ENCODE measurements around the gene TMEM176A. TPM values are rescaled to one million over a fixed set of nuclear protein-coding genes. Genes with fewer than 3 reads are reported as not detected.
A peak's percentile ranks its signal among the peaks of the same experiment; 100 is the strongest.
"Not testable (repeated sequence)": the region's sequence is repeated elsewhere in the genome, so short reads cannot be mapped to it uniquely, and the experiment has no call there.

The TMEM176A gene, protein sequence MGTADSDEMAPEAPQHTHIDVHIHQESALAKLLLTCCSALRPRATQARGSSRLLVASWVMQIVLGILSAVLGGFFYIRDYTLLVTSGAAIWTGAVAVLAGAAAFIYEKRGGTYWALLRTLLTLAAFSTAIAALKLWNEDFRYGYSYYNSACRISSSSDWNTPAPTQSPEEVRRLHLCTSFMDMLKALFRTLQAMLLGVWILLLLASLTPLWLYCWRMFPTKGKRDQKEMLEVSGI
- total RNA-seq (2014; rRNA removed; shearing (Covaris generic)): 0.39 and 0.79 TPM in 2 replicates

DNA sequence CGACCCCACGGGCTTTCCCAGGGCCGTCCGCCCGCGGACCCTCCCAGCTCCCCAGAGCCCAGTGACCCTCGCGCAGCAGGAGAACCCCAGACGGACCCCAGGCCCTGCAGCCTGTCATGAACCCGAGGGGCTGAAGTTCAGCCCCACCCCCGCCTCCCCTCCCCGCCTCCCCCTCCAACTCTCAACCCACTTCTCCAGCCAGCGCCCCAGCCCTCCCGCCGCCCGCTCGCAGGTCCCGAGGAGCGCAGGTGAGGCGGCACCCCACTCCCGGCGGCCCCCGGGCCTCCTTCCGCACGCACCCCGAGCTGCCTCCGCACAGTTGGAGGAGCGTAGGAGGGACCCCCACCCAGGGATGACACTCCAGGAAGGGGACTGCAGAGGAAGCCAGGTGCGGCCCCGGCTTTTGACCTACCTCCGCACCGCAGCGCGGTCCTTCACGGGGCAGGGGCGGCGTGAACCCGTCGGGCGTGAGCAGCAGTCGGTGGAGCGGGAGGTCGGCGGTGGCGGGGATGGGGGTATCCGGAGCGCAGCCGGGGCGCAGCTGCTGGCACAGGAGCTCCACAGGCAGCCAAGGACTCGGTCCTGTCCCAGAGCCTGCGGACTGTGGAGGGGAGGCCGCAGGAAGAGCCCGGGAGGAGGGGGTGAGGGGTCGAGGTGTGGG, at the start of gene TMEM176A:
Gene TMEM176A, plus strand, starts transcription at position 189 of the 661 bp plus-strand sequence. CDS start 782 bp downstream, outside the sequence.
- no peak for DNase-seq (ENCODE audit: low spot score)

DNA sequence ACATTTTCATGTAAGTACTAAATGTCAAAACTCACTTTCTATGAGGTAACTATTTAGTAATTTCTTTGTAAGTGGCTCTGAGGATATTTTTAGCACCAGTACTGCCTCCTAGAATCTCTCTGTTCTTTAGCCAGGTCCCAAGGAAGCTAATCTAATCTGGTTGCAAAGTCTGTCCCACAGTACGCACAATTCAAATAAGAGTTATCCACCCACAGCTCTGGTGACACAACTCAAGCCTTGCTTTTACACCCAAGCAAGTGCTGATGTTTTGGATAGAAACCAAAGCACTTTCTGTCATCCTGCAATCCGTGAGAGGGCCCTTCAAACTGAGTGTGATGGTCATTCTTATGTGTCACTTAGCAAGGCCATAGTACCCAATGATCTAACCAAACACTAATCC, 48.9 kb upstream of the TMEM176A start:
- no peak for DNase-seq (ENCODE audit: low spot score)

DNA sequence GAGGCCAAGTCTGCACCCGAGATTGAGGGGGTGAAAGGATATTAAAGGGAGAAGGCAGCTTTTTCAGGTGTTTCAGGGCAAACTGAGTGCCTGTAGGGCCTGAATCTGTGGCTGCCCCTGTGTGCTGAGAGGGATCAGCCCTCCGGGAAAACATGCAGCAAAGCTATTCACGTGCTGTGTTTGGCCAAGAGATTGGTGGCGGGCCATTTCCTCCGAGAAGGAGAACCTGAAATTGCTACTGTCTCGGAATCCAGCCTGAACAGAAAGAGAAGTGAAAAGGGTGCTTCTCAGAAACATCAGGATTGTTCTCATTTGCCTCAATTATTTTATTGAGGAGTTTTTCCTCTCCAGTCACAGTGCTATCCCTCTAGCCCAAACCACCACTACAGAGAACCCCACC, 47.3 kb upstream of the TMEM176A start:
- DNase-seq (ENCODE audit: low spot score): no peak

DNA sequence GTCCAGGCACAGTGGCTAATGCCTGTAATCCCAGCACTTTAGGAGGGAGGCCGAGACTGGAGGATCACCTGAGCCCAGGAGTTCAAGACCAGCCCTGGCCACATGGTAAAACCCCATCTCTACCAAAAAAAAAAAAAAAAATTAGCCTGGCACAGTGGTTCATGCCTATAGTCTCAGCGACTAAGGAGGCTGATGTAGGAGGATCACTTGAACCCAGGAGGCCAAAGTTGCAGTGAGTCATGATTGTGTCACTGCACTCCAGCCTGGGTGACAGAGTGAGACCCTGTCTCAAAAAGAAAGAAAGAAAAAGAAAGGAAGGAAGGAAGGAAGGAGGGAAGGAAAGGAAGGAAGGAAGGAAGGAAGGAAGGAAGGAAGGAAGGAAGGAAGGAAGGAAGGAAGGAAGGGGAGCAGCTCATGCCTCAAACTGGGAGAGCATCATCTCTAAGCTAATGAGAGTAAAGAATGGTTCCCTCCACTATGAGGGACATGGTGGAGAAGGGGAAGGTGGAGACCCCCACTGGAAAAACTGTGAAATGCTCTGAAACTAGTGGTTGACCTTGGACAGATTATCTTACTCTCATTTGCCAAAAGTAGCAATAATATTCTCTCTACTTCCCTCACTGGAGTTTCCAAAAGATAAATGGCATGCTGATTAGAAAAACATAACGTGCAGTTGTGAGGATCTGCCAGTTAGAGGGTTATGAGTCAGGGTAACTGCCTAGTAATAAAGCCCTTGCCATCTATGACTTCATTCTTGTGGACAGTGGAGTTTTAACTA, 46.6 kb upstream of the TMEM176A start:
- peak; percentile 23 for DNase-seq (ENCODE audit: low spot score)

DNA sequence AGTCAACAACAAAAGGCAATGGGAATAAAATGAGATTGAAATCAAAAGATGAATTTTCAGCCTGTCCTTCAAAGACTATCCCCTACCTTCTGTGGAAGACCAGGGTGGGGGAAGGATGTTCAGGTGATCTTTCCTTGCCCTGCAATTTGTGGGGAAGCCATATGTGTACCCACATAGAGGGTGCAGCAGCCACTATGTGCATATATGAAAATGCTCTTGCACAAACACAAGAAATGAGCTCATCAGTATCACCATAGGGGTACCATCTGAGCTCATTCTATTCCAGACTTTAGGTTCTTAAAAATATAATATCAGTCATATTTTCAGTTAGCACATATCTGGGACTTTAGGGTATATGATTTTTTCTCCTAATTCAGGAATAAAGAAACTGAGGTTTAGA, 45.6 kb upstream of the TMEM176A start:
- DNase-seq (ENCODE audit: low spot score): no peak

DNA sequence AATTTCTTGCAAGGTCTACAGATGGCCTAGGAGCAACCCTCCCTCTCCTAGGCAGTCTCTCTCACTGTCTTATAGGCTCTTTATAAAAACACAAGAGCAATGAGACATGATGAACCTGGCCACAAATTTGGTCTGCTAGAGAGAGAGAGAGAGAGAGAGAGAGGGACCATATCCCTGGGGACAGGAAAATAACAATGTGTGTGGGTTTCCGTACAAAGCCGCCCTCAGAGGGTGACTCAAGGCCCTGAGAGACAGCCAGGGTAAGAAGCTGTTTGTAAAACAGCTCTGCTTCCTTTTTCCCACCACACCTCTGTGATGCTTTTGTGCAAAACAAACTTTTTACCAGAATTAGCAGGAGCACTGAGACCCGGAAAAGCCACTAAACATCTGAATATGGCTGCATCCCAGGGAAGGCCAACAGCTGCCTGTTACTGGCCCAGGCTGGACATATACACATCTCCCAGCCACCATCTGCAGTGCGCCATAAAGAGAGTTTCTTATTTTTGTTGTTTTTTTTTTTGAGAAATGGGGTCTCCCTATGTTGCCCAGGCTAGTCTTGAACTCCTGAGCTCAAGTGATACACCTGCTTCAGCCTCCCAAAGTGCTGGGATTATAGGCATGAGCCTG, 45.0 kb upstream of the TMEM176A start:
- no peak for DNase-seq (ENCODE audit: low spot score)

DNA sequence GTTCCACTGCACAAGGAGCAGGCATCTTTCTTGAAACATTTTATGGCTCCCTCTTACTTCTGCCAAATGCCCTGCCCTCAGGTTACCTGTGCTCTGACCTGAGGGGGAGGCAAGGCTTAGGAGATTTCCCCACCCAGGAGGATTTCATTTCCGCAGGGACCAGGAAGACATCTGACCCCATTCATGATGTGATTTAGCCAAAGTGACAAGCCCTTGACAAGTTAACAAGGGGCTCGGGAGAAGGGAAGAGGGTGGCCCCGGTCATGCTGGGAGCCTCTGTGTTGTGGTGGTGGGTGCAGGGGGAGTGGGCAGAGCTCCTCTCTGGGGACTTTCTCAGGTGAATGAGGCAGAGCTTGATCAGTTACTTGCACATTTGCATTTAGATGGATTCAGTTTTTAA, 44.4 kb upstream of the TMEM176A start:
- DNase-seq (ENCODE audit: low spot score): no peak

DNA sequence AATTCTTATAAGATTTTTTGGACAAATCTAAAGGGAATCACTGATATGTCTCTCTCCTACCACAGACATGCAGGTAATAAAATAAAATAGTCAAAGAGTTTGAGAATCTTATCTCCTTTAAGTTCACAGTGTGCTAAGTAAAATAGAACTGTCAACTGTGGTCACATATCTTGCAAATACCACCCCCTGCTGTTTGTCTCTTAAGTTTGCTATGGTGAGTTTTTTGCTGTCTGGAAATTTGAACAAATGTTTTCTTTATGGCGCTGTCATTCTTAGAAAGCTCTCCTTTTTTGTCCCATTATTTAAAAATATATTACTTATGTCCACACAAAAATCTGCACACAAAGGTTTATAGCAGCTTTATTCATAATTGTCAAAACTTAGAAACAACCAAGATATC, 43.7 kb upstream of the TMEM176A start:
- peak; percentile 44 for DNase-seq (ENCODE audit: low spot score)

DNA sequence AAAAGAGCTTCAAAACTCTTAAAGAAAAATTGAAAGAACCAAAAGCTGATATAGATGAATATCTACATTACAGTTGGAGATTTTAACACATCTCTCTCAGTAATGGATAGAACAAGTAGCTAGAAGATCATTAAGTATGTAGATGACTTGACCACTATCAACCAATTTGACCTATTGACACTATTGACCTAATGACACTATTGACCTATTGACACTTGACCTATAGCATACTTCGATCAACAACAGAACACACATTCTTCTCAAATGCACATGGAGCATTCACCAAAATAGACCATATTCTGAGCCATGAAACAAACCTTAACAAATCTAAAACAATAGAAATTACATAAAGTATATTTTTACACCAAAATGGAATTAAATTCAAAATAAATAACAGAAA, 41.1 kb upstream of the TMEM176A start:
- no peak for DNase-seq (ENCODE audit: low spot score)

DNA sequence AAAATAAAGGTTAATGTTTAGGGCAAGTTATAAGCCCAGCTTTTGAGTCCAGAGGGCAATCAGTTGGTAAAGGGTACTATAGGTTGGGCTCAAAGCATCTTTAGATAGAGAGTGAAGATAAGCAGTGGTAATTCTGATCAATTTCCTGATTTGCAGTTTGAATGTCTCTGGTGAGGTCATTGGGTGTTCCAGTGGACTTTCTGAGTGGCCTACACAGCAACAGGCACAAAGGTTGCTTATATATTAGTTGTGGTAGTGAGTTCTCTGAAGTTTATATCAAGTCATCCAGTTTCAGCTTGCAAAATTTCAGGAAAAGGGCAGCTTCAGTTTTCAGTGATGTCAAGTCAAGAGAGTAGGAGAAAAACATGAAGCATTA, 34.2 kb upstream of the TMEM176A start:
- no peak for DNase-seq (ENCODE audit: low spot score)

DNA sequence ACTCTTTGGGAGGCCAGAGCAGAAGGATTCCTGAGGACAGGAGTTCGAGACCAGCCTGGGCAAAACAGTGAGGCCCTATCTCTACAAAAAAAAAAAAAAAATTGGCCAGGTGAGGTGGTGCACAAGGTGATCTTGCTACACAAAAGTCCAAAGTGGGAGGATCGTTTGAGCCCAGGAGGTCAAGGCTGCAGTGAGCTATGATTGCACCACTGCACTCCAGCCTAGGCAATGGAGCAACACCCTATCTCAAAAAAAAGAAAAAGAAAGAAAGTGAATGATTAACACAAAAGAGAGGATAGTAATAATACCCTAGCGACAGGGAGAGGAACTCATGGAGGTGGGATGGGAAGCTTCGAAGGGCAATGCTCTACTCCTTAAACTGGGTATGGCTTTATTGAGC, 30.8 kb upstream of the TMEM176A start:
- DNase-seq (ENCODE audit: low spot score): no peak

DNA sequence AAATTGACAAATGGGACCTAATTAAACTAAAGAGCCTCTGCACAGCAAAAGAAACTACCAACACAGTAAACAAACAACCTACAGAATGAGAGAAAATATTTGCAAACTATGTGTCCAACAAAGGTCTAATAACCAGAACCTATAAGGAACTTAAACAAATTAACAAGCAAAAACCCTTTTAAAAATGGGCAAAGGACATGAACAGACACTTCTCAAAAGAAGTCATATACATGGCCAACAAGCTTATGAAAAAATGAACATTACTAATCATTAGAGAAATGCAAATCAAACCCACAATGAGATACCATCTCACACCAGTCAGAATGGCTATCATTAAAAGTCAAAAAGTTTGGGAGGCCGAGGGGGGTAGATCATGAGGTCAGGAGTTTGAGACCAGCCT, 26.4 kb upstream of the TMEM176A start:
- DNase-seq (ENCODE audit: low spot score): not testable (repeated sequence)

DNA sequence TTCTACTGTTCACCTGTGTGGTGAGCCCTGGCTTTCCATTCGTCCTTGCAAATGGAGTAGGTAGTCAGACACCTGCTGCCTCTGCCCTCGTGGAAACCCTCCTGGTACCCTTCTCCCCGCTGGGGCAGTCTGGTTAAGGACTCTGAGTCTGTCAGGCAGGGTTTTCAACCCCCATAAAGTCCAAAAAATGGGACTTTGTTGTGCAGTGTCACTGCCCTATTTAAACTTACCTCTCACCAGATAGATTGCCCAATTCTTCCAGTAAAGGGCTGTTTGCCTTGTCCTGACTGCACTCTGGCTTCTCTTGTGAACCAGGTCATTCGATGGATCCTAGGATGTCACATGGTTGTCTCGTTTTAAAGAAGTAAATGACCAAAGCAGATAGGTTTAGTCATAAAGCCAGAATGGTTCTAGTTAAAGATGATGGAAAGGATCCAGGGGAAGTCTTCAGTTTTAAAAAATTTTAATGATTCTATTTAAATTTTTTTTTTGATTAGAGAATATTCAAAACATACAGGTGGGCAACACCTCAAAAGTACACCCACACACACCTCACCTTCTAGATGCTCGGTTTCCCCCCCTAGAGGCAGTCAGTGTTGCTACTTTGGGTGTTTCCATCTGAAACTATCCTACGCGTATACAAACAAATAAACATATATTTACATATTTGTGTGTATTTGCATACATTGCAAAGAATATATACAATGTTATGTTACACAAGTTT, 22.4 kb upstream of the TMEM176A start:
- no peak for DNase-seq (ENCODE audit: low spot score)

DNA sequence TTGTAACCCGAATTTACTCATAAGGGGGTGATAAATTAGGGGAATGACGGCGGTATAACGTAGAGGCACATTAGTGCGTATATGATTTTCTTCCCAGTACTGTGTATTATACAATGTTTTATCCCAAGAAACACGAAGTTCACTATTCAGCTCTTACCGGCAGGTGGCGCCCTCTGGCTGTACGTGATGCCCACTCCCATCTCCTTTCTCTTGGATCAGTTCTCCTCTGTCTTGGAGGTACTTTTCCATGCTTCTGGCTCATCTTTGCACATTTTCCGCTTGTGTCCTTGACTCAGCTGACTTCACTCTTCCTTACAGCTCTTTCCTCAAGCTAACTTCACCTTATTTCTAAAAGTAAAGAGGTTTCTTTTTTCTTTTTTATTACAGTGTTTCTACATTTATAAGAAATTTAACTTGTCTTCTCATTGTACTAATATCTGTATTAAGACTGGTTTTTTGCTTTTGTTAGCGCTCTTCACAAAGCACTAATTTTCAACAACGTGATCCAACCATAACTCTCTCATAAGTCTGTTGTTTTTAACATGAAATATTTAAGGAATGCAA, 21.7 kb upstream of the TMEM176A start:
- peak; percentile 98 for DNase-seq (ENCODE audit: low spot score)

DNA sequence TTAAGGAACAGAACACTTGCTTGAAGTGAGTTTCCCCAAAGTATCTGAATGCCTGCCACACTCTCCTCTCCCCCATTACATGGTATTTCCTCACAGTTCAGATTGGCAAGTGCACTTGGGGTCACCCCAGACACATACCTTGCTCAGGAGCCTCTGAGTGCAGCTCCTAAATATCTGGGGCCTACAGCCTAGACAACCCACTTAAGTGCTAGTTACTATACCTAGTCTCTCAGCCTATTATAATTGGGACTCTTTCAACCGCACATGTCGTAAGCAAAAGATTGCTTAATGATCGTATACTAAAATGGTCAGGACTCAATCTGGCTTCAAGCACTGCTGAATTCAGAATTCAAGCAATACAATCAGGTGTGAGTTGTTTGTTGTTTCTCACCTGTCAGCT, 20.3 kb upstream of the TMEM176A start:
- DNase-seq (ENCODE audit: low spot score): no peak

DNA sequence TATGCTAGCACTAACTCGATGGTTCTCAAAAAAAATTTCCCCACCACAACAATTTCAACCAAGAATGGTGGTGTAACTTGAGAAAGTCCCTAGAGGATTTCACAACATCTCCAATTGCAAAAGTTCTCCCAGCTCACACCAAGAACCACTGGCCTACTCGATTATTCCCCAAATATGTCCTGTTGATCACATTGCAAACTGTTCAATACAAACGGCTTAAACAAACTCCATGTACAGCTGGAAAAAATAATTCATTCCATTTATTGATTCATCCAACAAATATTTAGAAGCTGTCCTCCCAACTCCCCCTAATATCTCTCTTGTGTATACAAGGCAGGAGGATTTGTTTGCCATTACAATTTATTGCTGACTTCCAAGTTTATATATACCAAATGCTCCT, 19.5 kb upstream of the TMEM176A start:
- no peak for DNase-seq (ENCODE audit: low spot score)

DNA sequence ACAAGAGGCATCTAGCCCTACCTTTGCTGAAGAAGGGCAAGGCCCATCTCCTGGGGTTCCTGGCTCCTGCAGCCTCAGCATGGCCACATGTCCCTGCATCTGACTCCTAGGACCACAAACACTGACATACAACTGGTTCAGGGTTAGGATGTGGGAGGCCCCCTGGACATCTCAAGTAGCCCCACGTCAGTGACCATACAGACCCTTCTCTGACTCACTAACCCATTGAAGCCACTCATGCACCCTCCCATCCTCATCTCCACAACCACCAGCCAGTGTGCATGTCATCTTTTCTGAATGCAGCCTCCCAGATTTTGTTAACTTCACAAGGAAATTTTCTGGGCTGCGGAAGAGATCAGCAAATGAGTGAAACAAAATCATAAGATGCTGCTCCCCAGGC, 18.6 kb upstream of the TMEM176A start:
- DNase-seq (ENCODE audit: low spot score): no peak

DNA sequence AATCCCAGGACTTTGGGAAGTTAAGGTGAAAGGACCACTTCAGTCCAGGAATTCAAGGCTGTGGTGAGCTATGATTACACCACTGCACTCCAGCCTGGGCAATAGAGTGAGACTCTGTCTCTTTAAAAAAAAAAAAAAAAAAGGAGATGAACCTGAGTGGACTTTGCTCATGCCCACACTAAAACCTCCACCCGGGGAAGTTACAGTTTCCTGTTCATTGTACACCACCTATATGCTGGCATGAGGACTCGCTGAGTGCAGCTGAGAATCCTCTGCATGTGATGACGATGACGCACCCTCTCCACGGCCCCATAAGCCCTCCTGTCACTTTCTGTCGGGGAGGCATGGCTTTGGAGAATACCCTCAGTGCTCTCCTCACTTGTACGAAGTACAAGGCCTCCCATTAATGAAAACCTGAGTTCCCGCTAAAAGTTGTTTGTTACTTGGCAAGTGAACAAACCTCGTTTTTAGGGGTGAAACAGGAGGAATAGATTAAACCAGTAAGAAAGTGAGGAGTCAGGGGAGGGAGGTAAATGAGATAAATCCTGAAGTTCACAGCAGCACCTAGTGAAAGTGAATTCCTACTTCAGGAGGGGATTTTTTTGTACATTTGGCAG, 16.3 kb upstream of the TMEM176A start:
- DNase-seq (ENCODE audit: low spot score): peak; percentile 90

DNA sequence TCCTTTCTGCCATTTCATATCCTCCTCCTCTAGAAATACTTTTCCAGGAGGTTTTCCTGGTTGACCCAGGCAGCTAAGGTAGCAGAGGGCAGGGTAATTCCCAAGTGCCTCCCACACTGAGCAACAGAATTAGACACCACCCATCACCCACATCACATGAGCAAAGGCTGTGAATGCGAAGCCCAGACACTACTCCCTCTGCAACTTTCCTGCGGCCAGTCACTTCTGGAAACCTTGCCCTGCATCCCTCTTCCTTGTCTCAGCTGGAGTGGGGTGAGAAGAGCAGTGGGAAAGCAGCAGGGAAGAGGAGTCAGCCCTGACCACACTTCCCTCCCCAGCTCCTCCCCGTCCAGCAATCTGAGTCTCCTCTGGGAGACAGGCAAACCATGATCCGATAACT, 15.6 kb upstream of the TMEM176A start:
- peak; percentile 75 for DNase-seq (ENCODE audit: low spot score)

DNA sequence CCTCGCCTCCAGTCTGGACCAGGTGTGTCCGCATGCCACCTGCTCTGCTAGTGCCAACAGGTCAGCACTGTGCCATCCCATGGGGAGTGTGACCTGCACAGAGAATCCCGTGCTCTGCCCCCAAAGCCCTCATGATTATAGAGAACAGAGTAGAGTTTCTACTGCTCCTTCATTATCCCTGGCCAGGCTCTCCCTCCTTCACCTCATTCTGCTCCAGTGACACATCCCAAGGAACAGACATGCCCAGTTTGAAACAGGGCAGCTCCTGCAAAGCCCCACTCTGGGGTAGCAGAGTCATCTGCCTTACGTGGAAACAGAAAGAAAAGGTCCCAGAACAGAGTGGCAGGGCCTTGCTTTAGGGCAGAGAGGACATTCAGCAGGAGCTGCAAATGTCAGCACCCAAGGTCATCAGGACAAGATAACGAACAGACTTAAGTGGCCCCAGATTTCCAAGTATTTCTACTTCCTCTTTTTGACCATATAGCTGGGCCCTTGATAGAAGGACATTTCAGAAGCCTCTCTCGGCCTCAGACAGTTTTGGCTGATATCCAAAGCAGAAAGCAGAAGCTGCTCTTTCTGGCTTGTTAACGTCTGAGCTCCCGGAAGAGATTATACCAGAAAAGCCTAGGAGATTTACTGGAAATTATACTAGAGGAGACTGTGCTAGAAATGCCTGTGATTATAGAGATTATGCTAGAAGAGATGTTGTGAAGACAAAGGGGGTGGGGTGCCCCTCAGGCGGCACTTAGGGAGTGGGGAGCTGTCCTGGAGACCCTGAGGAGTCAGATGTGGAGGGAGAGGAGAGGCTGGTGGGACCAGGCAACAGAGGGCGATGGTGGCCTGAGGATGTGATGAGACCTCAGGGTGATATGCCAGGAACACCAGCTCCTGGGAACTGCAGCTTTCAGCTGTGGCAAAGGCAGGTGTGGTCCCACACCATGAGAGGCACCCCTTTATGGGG, 13.0 kb upstream of the TMEM176A start:
- DNase-seq (ENCODE audit: low spot score): no peak

All from HT-29 (cell line).